ENCODE data around the gene RNF19B. TPM values are rescaled to one million over a fixed set of nuclear protein-coding genes. Genes with fewer than 3 reads are reported as not detected.

Gene RNF19B
- total RNA-seq, 2 experiments from 2014 or later: 14.0 to 15.8 TPM

GRCh38 chr1:32947669-32948389 is 16.8 kb downstream of the RNF19B start:
- no peak overlapping the region for H3K4me3 Mint-ChIP-seq
- DNase-seq: no peak
- H3K27ac Mint-ChIP-seq: no peak overlapping the region
- H3K36me3 Mint-ChIP-seq (ENCODE audit: low read depth): peaks cover 47% of the 10 kb centered on the region
- H3K9me3 Mint-ChIP-seq (ENCODE audit: insufficient read depth): no peaks in the 10 kb centered on the region
- ChIA-PET POLR2A (interaction anchor here (0.6 kb wide), 1 partner anchor 33 kb away, joined by 3 read pairs; no protein-coding TSS in a partner anchor), CTCF (interaction anchor here (0.6 to 1.8 kb wide), 4 partner anchors 11 to 109 kb away, joined by 3 to 5 read pairs (median 3); no protein-coding TSS in a partner anchor)
- H3K4me1 Mint-ChIP-seq (ENCODE audit: low read depth): peaks cover 10% of the 10 kb centered on the region
- ATAC-seq: no peak
- H3K27me3 Mint-ChIP-seq (ENCODE audit: low read depth): no peaks in the 10 kb centered on the region

- H3K27me3 Mint-ChIP-seq (ENCODE audit: low read depth): no peaks in the 10 kb centered on the region
Observed at GRCh38 chr1:32946413-32946812, 18.2 kb downstream of the RNF19B start.

GRCh38 chr1:32944180-32944579 is 20.4 kb downstream of the RNF19B start:
- no peak for DNase-seq

More at GRCh38 chr1:32946413-32946812, 18.2 kb downstream of the RNF19B start:
- H3K36me3 Mint-ChIP-seq (ENCODE audit: low read depth): peaks cover 51% of the 10 kb centered on the region
- POLR2A ChIA-PET: interaction anchor here (0.5 kb wide), 1 partner anchor 87 kb away, joined by 4 read pairs; no protein-coding TSS in a partner anchor
- no peaks in the 10 kb centered on the region for H3K9me3 Mint-ChIP-seq (ENCODE audit: insufficient read depth)
- no peak for ATAC-seq
- H3K4me3 Mint-ChIP-seq: no peak overlapping the region
- CTCF ChIA-PET: interaction anchor here (0.9 kb wide), 2 partner anchors 68 to 109 kb away, joined by 3 read pairs; no protein-coding TSS in a partner anchor
- H3K4me1 Mint-ChIP-seq (ENCODE audit: low read depth): peaks cover 10% of the 10 kb centered on the region
- no peak overlapping the region for H3K27ac Mint-ChIP-seq
- DNase-seq: no peak

GRCh38 chr1:32939655-32940371 is 24.8 kb downstream of the RNF19B start:
- ChIA-PET CTCF (interaction anchor here (0.8 to 2.0 kb wide), 7 partner anchors 9 to 356 kb away, joined by 3 to 5 read pairs (median 3); partner anchors contain the start of gene RNF19B), POLR2A (interaction anchor here (0.7 to 1.0 kb wide), 2 partner anchors 24 to 52 kb away, joined by 3 read pairs; no protein-coding TSS in a partner anchor)
- Mint-ChIP-seq H3K27me3 (ENCODE audit: low read depth) (no peaks in the 10 kb centered on the region), H3K4me1 (ENCODE audit: low read depth) (peaks cover 33% of the 10 kb centered on the region), H3K27ac (peak overlapping the region; percentile 53), H3K4me3 (no peak overlapping the region), H3K36me3 (ENCODE audit: low read depth) (peaks cover 56% of the 10 kb centered on the region), H3K9me3 (ENCODE audit: insufficient read depth) (no peaks in the 10 kb centered on the region)
- ATAC-seq: no peak
- no peak for DNase-seq

More at GRCh38 chr1:32944180-32944579, 20.4 kb downstream of the RNF19B start:
- ChIA-PET POLR2A (interaction anchor here (0.6 to 1.4 kb wide), 2 partner anchors 21 to 37 kb away, joined by 3 to 4 read pairs; no protein-coding TSS in a partner anchor), CTCF (interaction anchor here (1.5 to 1.9 kb wide), 3 partner anchors 10 to 351 kb away, joined by 3 to 7 read pairs (median 5); no protein-coding TSS in a partner anchor)
- H3K4me1 Mint-ChIP-seq (ENCODE audit: low read depth): peaks cover 25% of the 10 kb centered on the region
- H3K4me3 Mint-ChIP-seq: no peak overlapping the region
- H3K36me3 Mint-ChIP-seq (ENCODE audit: low read depth): peaks cover 59% of the 10 kb centered on the region
- H3K27ac Mint-ChIP-seq: no peak overlapping the region
- ATAC-seq: no peak
- H3K27me3 Mint-ChIP-seq (ENCODE audit: low read depth): no peaks in the 10 kb centered on the region
- H3K9me3 Mint-ChIP-seq (ENCODE audit: insufficient read depth): no peaks in the 10 kb centered on the region

GRCh38 chr1:32937061-32937460 is 27.5 kb downstream of the RNF19B start:
- Mint-ChIP-seq H3K4me1 (ENCODE audit: low read depth) (peaks cover 30% of the 10 kb centered on the region), H3K36me3 (ENCODE audit: low read depth) (peaks cover 41% of the 10 kb centered on the region), H3K27me3 (ENCODE audit: low read depth) (no peaks in the 10 kb centered on the region), H3K4me3 (no peak overlapping the region), H3K9me3 (ENCODE audit: insufficient read depth) (no peaks in the 10 kb centered on the region), H3K27ac (no peak overlapping the region)
- ChIA-PET CTCF (interaction anchor here (1.0 to 9.5 kb wide), 4 partner anchors 11 to 118 kb away, joined by 3 to 101 read pairs (median 4); no protein-coding TSS in a partner anchor), POLR2A (no interaction called here)
- no peak for ATAC-seq
- no peak for DNase-seq

GRCh38 chr1:32934535-32934934 is 30.1 kb downstream of the RNF19B start:
- CTCF ChIA-PET: interaction anchor here (0.7 to 9.5 kb wide), 18 partner anchors 9 to 181 kb away, joined by 3 to 101 read pairs (median 4); partner anchors contain the start of gene AZIN2
- H3K27ac Mint-ChIP-seq: no peak overlapping the region
- DNase-seq (no peak), ATAC-seq (no peak)
- peaks cover 33% of the 10 kb centered on the region for H3K36me3 Mint-ChIP-seq (ENCODE audit: low read depth)
- H3K27me3 Mint-ChIP-seq (ENCODE audit: low read depth): no peaks in the 10 kb centered on the region
- POLR2A ChIA-PET: interaction anchor here (1.3 kb wide), 1 partner anchor 106 kb away, joined by 3 read pairs; no protein-coding TSS in a partner anchor
- peaks cover 19% of the 10 kb centered on the region for H3K4me1 Mint-ChIP-seq (ENCODE audit: low read depth)
- no peaks in the 10 kb centered on the region for H3K9me3 Mint-ChIP-seq (ENCODE audit: insufficient read depth)
- no peak overlapping the region for H3K4me3 Mint-ChIP-seq

- ChIA-PET POLR2A (no interaction called here), CTCF (interaction anchor here (0.7 to 9.5 kb wide), 26 partner anchors 9 to 362 kb away, joined by 3 to 101 read pairs (median 4); partner anchors contain the start of genes AZIN2 and HPCA)
- Mint-ChIP-seq H3K27ac (no peak overlapping the region), H3K9me3 (ENCODE audit: insufficient read depth) (no peaks in the 10 kb centered on the region), H3K4me3 (no peak overlapping the region), H3K27me3 (ENCODE audit: low read depth) (no peaks in the 10 kb centered on the region), H3K4me1 (ENCODE audit: low read depth) (peaks cover 14% of the 10 kb centered on the region), H3K36me3 (ENCODE audit: low read depth) (peaks cover 30% of the 10 kb centered on the region)
- no peak for ATAC-seq
- no peak for DNase-seq
Observed at GRCh38 chr1:32933742-32934322, 30.8 kb downstream of the RNF19B start.

- ATAC-seq: no peak
- Mint-ChIP-seq H3K36me3 (ENCODE audit: low read depth) (peaks cover 13% of the 10 kb centered on the region), H3K27ac (no peak overlapping the region), H3K9me3 (ENCODE audit: insufficient read depth) (no peaks in the 10 kb centered on the region), H3K27me3 (ENCODE audit: low read depth) (peaks cover 11% of the 10 kb centered on the region), H3K4me3 (no peak overlapping the region), H3K4me1 (ENCODE audit: low read depth) (peaks cover 6% of the 10 kb centered on the region)
- no peak for DNase-seq
- POLR2A ChIA-PET: no interaction called here
- CTCF ChIA-PET: interaction anchor here (0.9 to 9.5 kb wide), 10 partner anchors 8 to 195 kb away, joined by 3 to 101 read pairs (median 7); no protein-coding TSS in a partner anchor
Observed at GRCh38 chr1:32931760-32932159, 32.8 kb downstream of the RNF19B start.

- Mint-ChIP-seq H3K36me3 (ENCODE audit: low read depth) (peaks cover 7% of the 10 kb centered on the region), H3K27me3 (ENCODE audit: low read depth) (peaks cover 32% of the 10 kb centered on the region), H3K27ac (no peak overlapping the region), H3K4me1 (ENCODE audit: low read depth) (peaks cover 17% of the 10 kb centered on the region), H3K9me3 (ENCODE audit: insufficient read depth) (no peaks in the 10 kb centered on the region), H3K4me3 (no peak overlapping the region)
- no peak for DNase-seq
- CTCF ChIA-PET: interaction anchor here (9.5 kb wide), 1 partner anchor 126 kb away, joined by 101 read pairs; no protein-coding TSS in a partner anchor
- POLR2A ChIA-PET: no interaction called here
- no peak for ATAC-seq
Observed at GRCh38 chr1:32929366-32929765, 35.2 kb downstream of the RNF19B start.

GRCh38 chr1:32928715-32929114 is 35.9 kb downstream of the RNF19B start:
- no peak overlapping the region for H3K27ac Mint-ChIP-seq
- no peak for ATAC-seq

GRCh38 chr1:32928285-32928684 is 36.3 kb downstream of the RNF19B start:
- POLR2A ChIA-PET: no interaction called here
- peaks cover 42% of the 10 kb centered on the region for H3K27me3 Mint-ChIP-seq (ENCODE audit: low read depth)
- H3K4me3 Mint-ChIP-seq: no peak overlapping the region
- H3K36me3 Mint-ChIP-seq (ENCODE audit: low read depth): no peaks in the 10 kb centered on the region
- CTCF ChIA-PET: interaction anchor here (0.6 to 1.1 kb wide), 2 partner anchors 126 to 370 kb away, joined by 3 read pairs; no protein-coding TSS in a partner anchor
- ATAC-seq (no peak), DNase-seq (no peak)
- H3K9me3 Mint-ChIP-seq (ENCODE audit: insufficient read depth): no peaks in the 10 kb centered on the region
- no peak overlapping the region for H3K27ac Mint-ChIP-seq
- peaks cover 13% of the 10 kb centered on the region for H3K4me1 Mint-ChIP-seq (ENCODE audit: low read depth)

More at GRCh38 chr1:32928715-32929114, 35.9 kb downstream of the RNF19B start:
- no peak for DNase-seq
- CTCF ChIA-PET: interaction anchor here (0.6 kb wide), 1 partner anchor 370 kb away, joined by 3 read pairs; no protein-coding TSS in a partner anchor
- POLR2A ChIA-PET: no interaction called here
- peaks cover 3% of the 10 kb centered on the region for H3K36me3 Mint-ChIP-seq (ENCODE audit: low read depth)
- peaks cover 39% of the 10 kb centered on the region for H3K27me3 Mint-ChIP-seq (ENCODE audit: low read depth)
- no peak overlapping the region for H3K4me3 Mint-ChIP-seq
- H3K4me1 Mint-ChIP-seq (ENCODE audit: low read depth): peaks cover 15% of the 10 kb centered on the region
- no peaks in the 10 kb centered on the region for H3K9me3 Mint-ChIP-seq (ENCODE audit: insufficient read depth)
